Motor neuron (in vitro differentiated cells): Measurements from ENCODE around the gene CDC42EP5. TPM values are rescaled to one million over a fixed set of nuclear protein-coding genes. Genes with fewer than 3 reads are reported as not detected.
"Not testable (repeated sequence)": the region's sequence is repeated elsewhere in the genome, so short reads cannot be mapped to it uniquely, and the experiment has no call there.

Experiments
- ATAC-seq, 8 experiments: fragments of 200-7000 bp; cut with Tn5 transposase; replicated peaks in 6 of 8; 2 replicates each; pipeline ENCODE4 v1.8.0; 2021; ENCODE audit warnings: mild to moderate bottlenecking in 8 of 8, moderate library complexity in 8 of 8
- H3K27ac ChIP-seq, 2 donors: fragments of 250-450 bp; sonication (Bioruptor Pico); 2 replicates each; pipeline ENCODE4 v1.9.0; 2021; ENCODE audit warnings: antibody characterized with exemption in 2 of 2, mild to moderate bottlenecking in 2 of 2, moderate library complexity in 1 of 2
- H3K4me1 ChIP-seq, 2 donors: fragments of 250-450 bp; sonication (Bioruptor Pico); replicated peaks in 1 of 2; 2 replicates each; pipeline ENCODE4 v1.6.1; 2021; ENCODE audit warnings: antibody characterized with exemption in 2 of 2, mild to moderate bottlenecking in 2 of 2, moderate library complexity in 1 of 2
- H3K4me3 ChIP-seq, 5 donors: fragments of 250-450 bp; sonication (Bioruptor Pico); 2 replicates each; pipeline ENCODE4 v1.9.0; 2021; ENCODE audit warnings: antibody characterized with exemption in 5 of 5, mild to moderate bottlenecking in 5 of 5, moderate library complexity in 4 of 5
- WGBS, 10 experiments: fragments of 450-650 bp; shearing (Covaris generic); methylation state at CpG; one replicate each; pipeline ENCODE4 v1.0.0; 2022; 5-methylcytosine and 5-hydroxymethylcytosine counted together
- in situ Hi-C, 9 experiments: fragments of 400-800 bp; cut with MboI; loops; one replicate each; pipeline ENCODE4 v1.15.0; 2021; ENCODE audit warnings: low sequenced_read_pairs in 9 of 9, low pct_unique_long_range_greater_than_20kb in 2 of 9; ENCODE audit not compliant: unreplicated experiment in 9 of 9
- total RNA-seq, 8 experiments: library from RNA; unstranded; fragments of 300-600 nt; gene quantifications; 2 replicates each; pipeline versions ENCODE4 v1.2.3 to v1.2.4, GENCODE V29; 2022

Gene CDC42EP5
- total RNA-seq, 8 experiments from 2014 or later = 1.4 to 46.9 (median 11.3) TPM

- Histone ChIP-seq H3K27ac (peak overlapping the region; percentile 98 to 99), H3K4me1 (peaks cover 13 to 21% of the 10 kb centered on the region in 2 donors), H3K4me3 (peak overlapping the region; percentile 57 to 83 (median 74))
- WGBS, 10 experiments = 0 to 20% (median 2%) methylated on average over 1 to 17 of the region's 34 CpGs; no CpG with 5 or more reads in 2 of the 10 experiments
- in situ Hi-C loops = no loop called here
- ATAC-seq = peak; percentile 11 to 37 (median 20)
These were observed 24.9 kb downstream of the CDC42EP5 start for GRCh38 chr19:54448040-54448773.

GRCh38 chr19:54446349-54446748 lies 26.7 kb downstream of the CDC42EP5 start:
- Histone ChIP-seq H3K4me1 (peaks cover 13 to 21% of the 10 kb centered on the region in 2 donors), H3K4me3 (peak overlapping the region in 1 of 5 donors; percentile 61)
- ATAC-seq, in situ Hi-C loops, H3K27ac ChIP-seq: not testable (repeated sequence)
- WGBS, 10 experiments = 20 to 100% (median 94%) methylated on average over 1 to 10 of the region's 15 CpGs; no CpG with 5 or more reads in 3 of the 10 experiments

GRCh38 chr19:54444737-54445136 lies 28.4 kb downstream of the CDC42EP5 start:
- ATAC-seq = no peak
- 83 to 100% (median 100%) methylated on average over 1 to 3 of the region's 7 CpGs; no CpG with 5 or more reads in 5 of the 10 experiments for WGBS, 10 experiments
- no peak overlapping the region for H3K4me3 ChIP-seq
- peaks cover 8% of the 10 kb centered on the region in 2 donors for H3K4me1 ChIP-seq
- in situ Hi-C loops = no loop called here
- no peak overlapping the region for H3K27ac ChIP-seq

- WGBS, 10 experiments = 63 to 100% (median 87%) methylated on average over 2 to 5 of the region's 5 CpGs; no CpG with 5 or more reads in 2 of the 10 experiments
- peaks cover 16 to 21% of the 10 kb centered on the region in 2 donors for H3K4me1 ChIP-seq
- no peak overlapping the region for H3K27ac ChIP-seq
- ATAC-seq = no peak
- in situ Hi-C loops = no loop called here
- H3K4me3 ChIP-seq = no peak overlapping the region
These were observed 32.5 kb downstream of the CDC42EP5 start for GRCh38 chr19:54440641-54441040.

GRCh38 chr19:54439174-54439851 lies 33.8 kb downstream of the CDC42EP5 start:
- WGBS, 10 experiments = 38 to 80% (median 61%) methylated on average over 3 to 6 of the region's 15 CpGs; no CpG with 5 or more reads in 4 of the 10 experiments
- H3K4me1 ChIP-seq = peaks cover 26 to 34% of the 10 kb centered on the region in 2 donors
- H3K4me3 ChIP-seq = no peak overlapping the region
- in situ Hi-C loops = no loop called here
- ATAC-seq = peak; percentile 28 to 92 (median 64)
- no peak overlapping the region for H3K27ac ChIP-seq

- Histone ChIP-seq H3K27ac (peak overlapping the region; percentile 11 to 81), H3K4me3 (no peak overlapping the region), H3K4me1 (peaks cover 31 to 47% of the 10 kb centered on the region in 2 donors)
- no peak for ATAC-seq
- in situ Hi-C loops = no loop called here
- WGBS, 10 experiments = 50 to 100% (median 91%) methylated on average over 1 to 8 of the region's 10 CpGs
These were observed 36.4 kb downstream of the CDC42EP5 start for GRCh38 chr19:54436628-54437252.

- Histone ChIP-seq H3K27ac (peak overlapping the region; percentile 11 to 81), H3K4me1 (peaks cover 37 to 53% of the 10 kb centered on the region in 2 donors), H3K4me3 (no peak overlapping the region)
- 55 to 80% (median 60%) methylated on average over 1 to 2 of the region's 15 CpGs; no CpG with 5 or more reads in 7 of the 10 experiments for WGBS, 10 experiments
- in situ Hi-C loops = no loop called here
- peak in 5 of 8 experiments; percentile 50 to 66 (median 61) for ATAC-seq
These were observed 37.0 kb downstream of the CDC42EP5 start for GRCh38 chr19:54436031-54436523.

GRCh38 chr19:54435551-54436016 lies 37.5 kb downstream of the CDC42EP5 start:
- Histone ChIP-seq H3K4me3 (no peak overlapping the region), H3K4me1 (peaks cover 40 to 55% of the 10 kb centered on the region in 2 donors), H3K27ac (peak overlapping the region; percentile 11 to 81)
- ATAC-seq = peak in 7 of 8 experiments; percentile 3 to 50 (median 30)
- in situ Hi-C loops = no loop called here
- WGBS, 10 experiments = 73% methylated on average over 2 of the region's 16 CpGs; no CpG with 5 or more reads in 9 of the 10 experiments

GRCh38 chr19:54434873-54435214 lies 38.3 kb downstream of the CDC42EP5 start:
- in situ Hi-C loops = no loop called here
- 80% methylated on average over 1 to 3 of the region's 11 CpGs; no CpG with 5 or more reads in 8 of the 10 experiments for WGBS, 10 experiments
- H3K4me3 ChIP-seq = no peak overlapping the region
- peaks cover 47 to 63% of the 10 kb centered on the region in 2 donors for H3K4me1 ChIP-seq
- peak overlapping the region; percentile 11 to 81 for H3K27ac ChIP-seq
- no peak for ATAC-seq

GRCh38 chr19:54434112-54434872 lies 38.8 kb downstream of the CDC42EP5 start:
- no peak for ATAC-seq
- Histone ChIP-seq H3K4me3 (no peak overlapping the region), H3K4me1 (peaks cover 49 to 68% of the 10 kb centered on the region in 2 donors), H3K27ac (peak overlapping the region in 1 of 2 donors; percentile 62)
- 45 to 87% (median 80%) methylated on average over 1 to 10 of the region's 23 CpGs; no CpG with 5 or more reads in 3 of the 10 experiments for WGBS, 10 experiments
- in situ Hi-C loops = no loop called here

- Histone ChIP-seq H3K4me1 (peaks cover 52 to 68% of the 10 kb centered on the region in 2 donors), H3K27ac (peak overlapping the region in 1 of 2 donors; percentile 13), H3K4me3 (no peak overlapping the region)
- in situ Hi-C loops = no loop called here
- no peak for ATAC-seq
- WGBS, 10 experiments = 33 to 100% (median 89%) methylated on average over 1 to 5 of the region's 5 CpGs; no CpG with 5 or more reads in 2 of the 10 experiments
These were observed 39.4 kb downstream of the CDC42EP5 start for GRCh38 chr19:54433697-54434096.

GRCh38 chr19:54432144-54432738 lies 40.9 kb downstream of the CDC42EP5 start:
- no peak for ATAC-seq
- H3K4me3 ChIP-seq = no peak overlapping the region
- in situ Hi-C loops = no loop called here
- WGBS, 10 experiments = 46 to 95% (median 87%) methylated on average over 2 to 7 of the region's 10 CpGs; no CpG with 5 or more reads in 5 of the 10 experiments
- peak overlapping the region in 1 of 2 donors; percentile 14 for H3K27ac ChIP-seq
- H3K4me1 ChIP-seq = peaks cover 52 to 68% of the 10 kb centered on the region in 2 donors
